HG03039 (cell line): ENCODE results near the gene PEX7.
"Not testable (repeated sequence)": the region's sequence is repeated elsewhere in the genome, so short reads cannot be mapped to it uniquely, and the experiment has no call there.

Experiments used
- ATAC-seq: cut with Tn5 transposase; IDR thresholded peaks from one replicate; pipeline ENCODE4 v1.9.1; 2021; ENCODE audit warnings: mild to moderate bottlenecking, moderate library complexity; ENCODE audit not compliant: unreplicated experiment

PEX7 gene

DNA sequence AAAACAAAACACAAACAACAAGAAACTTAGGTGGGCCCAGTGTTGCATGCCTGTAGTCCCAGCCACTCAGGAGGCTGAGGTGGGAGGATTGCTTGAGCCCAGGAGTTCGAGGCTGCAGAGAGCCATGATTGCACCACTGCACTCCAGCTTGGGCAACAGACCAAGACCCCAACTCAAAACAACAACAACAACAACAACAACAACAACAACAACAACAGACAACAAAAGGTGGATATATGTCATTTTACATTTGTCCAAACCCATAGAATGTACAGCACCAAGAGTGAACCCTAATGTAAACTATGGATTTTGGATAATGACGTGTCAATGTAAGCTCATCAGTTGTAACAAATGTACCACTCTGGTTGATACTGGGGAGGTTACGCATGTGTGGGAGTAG lies 127.6 kb downstream of the PEX7 start:
- not testable (repeated sequence) for ATAC-seq

GRCh38 chr6:136950436-136951126 lies 128.2 kb downstream of the PEX7 start:
- ATAC-seq, result no peak

DNA sequence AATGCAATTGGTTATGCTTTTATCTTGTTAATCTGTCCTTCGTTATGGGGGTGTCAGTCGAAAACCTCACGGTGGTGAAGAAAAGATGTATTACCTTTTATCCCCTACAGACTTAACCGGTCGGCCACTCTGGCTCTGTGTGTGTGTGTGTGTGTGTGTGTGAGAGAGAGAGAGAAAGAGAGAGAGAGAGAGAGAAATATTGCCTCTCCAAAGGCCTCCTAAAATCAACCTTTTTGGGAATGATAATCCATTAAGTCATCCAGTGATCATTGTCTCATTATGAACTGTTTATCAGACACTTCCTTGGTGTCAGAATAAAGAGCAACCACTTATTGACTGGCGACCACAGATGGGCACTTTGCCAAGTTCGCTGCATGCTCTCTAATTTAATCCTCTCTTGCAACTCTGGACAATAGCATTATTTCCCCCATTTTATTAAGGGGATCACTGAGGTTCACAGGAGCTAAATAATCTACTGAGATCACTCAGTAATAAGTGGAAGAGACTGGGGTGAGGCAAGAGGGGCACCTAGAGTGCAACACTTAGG lies 130.4 kb downstream of the PEX7 start:
- ATAC-seq, result no peak

GRCh38 chr6:136955123-136955522 lies 132.7 kb downstream of the PEX7 start:
- no peak for ATAC-seq

- no peak for ATAC-seq
These were observed 134.5 kb downstream of the PEX7 start for GRCh38 chr6:136956590-136957544.

DNA sequence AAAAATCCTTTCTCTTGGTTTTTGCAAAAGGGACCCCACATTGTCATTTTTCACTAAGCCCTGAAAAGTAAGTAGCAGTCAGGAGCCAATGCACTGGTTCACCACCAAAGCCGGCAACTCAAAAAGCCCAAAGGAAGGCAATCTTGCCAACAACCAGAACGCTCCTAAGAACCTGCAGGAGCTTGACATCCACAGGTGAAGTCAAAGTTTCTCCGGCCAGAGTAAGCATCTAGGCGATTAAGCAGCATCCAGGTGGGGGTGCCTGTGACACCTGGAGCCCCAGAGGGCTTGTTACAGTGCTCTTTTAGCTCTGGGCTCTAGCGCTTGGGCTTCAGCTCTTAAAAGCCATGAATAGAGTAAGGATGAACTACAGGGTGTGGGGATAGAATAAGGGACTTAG lies 135.8 kb downstream of the PEX7 start:
- ATAC-seq, result no peak

- ATAC-seq, result no peak
These were observed 137.1 kb downstream of the PEX7 start for GRCh38 chr6:136959471-136959891.

GRCh38 chr6:136959935-136960334 lies 137.5 kb downstream of the PEX7 start:
- not testable (repeated sequence) for ATAC-seq

DNA sequence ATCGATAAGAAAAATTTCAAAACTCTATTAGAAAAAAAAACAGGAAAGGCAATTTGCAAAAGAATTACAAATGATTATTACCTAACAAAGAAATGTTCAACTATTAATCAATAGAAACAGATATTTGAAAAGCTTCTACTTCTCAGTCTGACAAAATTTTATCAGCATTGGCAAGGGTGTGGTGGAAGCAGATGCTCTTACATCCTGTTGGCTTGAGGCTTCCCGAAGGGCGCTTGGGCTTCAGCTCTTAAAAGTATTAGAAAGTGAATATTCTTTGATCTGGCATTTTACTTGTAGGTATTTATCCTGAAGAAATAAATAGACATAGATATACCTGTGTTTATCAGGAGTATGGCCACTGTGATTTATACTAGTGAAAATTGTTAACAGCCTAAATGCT lies 138.4 kb downstream of the PEX7 start:
- ATAC-seq, result no peak

- no peak for ATAC-seq
These were observed 139.5 kb downstream of the PEX7 start for GRCh38 chr6:136961848-136962247.

DNA sequence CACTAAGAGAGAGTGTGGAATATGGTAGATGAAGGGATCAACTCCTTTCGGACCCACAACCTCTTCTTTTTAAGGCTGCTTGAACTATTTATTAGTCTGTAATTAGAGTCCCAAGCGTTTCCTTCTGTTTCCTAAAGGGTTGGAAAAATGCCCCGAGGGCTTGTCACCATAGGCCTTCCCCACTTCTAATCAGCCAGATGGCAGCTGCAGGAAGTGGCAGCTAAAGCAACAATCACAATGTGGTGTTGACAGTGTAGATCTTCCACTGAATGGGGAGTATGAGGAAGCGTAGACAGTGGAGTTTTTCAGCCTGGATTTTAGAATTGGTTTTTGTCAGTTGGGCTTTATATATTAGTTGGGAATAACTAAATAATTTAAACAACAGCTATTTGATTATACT lies 140.3 kb downstream of the PEX7 start:
- no peak for ATAC-seq

GRCh38 chr6:136963259-136963658 lies 140.9 kb downstream of the PEX7 start:
- ATAC-seq, result no peak
